DOHH2 (cell line): ENCODE results near the gene FLACC1.

Source experiments
- H3F3A ChIP-seq: fragments of 200-600 bp; sonication (generic), shearing (Covaris generic); 2 replicates; pipeline ENCODE4 v1.6.0; 2016; ENCODE audit warnings: antibody characterized with exemption, mild to moderate bottlenecking; ENCODE audit not compliant: control insufficient read depth, insufficient read depth
- H3K27ac ChIP-seq: fragments of 200-600 bp; sonication (generic); 2 replicates; pipeline ENCODE4 v1.5.1; 2014; ENCODE audit warnings: low read depth, mild to moderate bottlenecking, low read length, moderate library complexity
- H3K27me3 ChIP-seq: fragments of 200-600 bp; sonication (generic); 2 replicates; pipeline ENCODE4 v1.6.1; 2014; ENCODE audit warnings: mild to moderate bottlenecking, low read length, mixed read lengths; ENCODE audit not compliant: control insufficient read depth
- H3K36me3 ChIP-seq: fragments of 200-600 bp; sonication (generic); 2 replicates; pipeline ENCODE4 v1.6.1; 2014; ENCODE audit warnings: mild to moderate bottlenecking, low read length, moderate library complexity, mixed read lengths; ENCODE audit not compliant: control insufficient read depth
- H3K4me1 ChIP-seq: fragments of 200-600 bp; sonication (generic); 2 replicates; pipeline ENCODE4 v1.6.1; 2014; ENCODE audit warnings: mild to moderate bottlenecking, low read length, mixed read lengths; ENCODE audit not compliant: control insufficient read depth
- H3K4me2 ChIP-seq: fragments of 200-600 bp; sonication (generic); 2 replicates; pipeline ENCODE4 v1.6.0; 2014; ENCODE audit warnings: mild to moderate bottlenecking, low read length, moderate library complexity
- H3K4me3 ChIP-seq: fragments of 200-600 bp; sonication (generic); 2 replicates; pipeline ENCODE4 v1.5.1; 2014; ENCODE audit warnings: mild to moderate bottlenecking, low read length, mixed read lengths
- H3K79me2 ChIP-seq: fragments of 200-600 bp; sonication (generic); 2 replicates; pipeline ENCODE4 v1.6.1; 2014; ENCODE audit warnings: mild to moderate bottlenecking, low read length, mixed read lengths; ENCODE audit not compliant: control insufficient read depth
- H3K9me2 ChIP-seq: fragments of 200-600 bp; sonication (generic); replicated peaks from 2 replicates; pipeline ENCODE4 v1.6.1; 2014; ENCODE audit warnings: mild to moderate bottlenecking, low read length, mixed read lengths; ENCODE audit not compliant: control insufficient read depth
- H3K9me3 ChIP-seq: fragments of 200-600 bp; sonication (generic); 2 replicates; pipeline ENCODE4 v1.6.1; 2014; ENCODE audit warnings: antibody characterized with exemption, low read length, mixed read lengths; ENCODE audit not compliant: control insufficient read depth, insufficient read depth
- H4K20me1 ChIP-seq: fragments of 200-600 bp; sonication (generic); 2 replicates; pipeline ENCODE4 v1.6.0; 2014; ENCODE audit warnings: low read depth, mild to moderate bottlenecking, antibody characterized with exemption, low read length, moderate library complexity; ENCODE audit not compliant: control insufficient read depth, insufficient read depth
- EZH2phosphoT487 ChIP-seq: fragments of 200-600 bp; sonication (generic); IDR thresholded peaks from 2 replicates; pipeline ENCODE4 v1.6.1; 2017; ENCODE audit warnings: borderline replicate concordance, mild to moderate bottlenecking, antibody characterized with exemption, low read length, moderate library complexity, mixed read lengths
- TF ChIP-seq, protein P1 (sequence below): fragments of 200-600 bp; sonication (generic); IDR thresholded peaks from one replicate; pipeline ENCODE4 v1.5.1; 2014; ENCODE audit warnings: antibody characterized with exemption, mild to moderate bottlenecking, low read depth, low read length; ENCODE audit not compliant: poor library complexity, severe bottlenecking

FLACC1 gene

DNA sequence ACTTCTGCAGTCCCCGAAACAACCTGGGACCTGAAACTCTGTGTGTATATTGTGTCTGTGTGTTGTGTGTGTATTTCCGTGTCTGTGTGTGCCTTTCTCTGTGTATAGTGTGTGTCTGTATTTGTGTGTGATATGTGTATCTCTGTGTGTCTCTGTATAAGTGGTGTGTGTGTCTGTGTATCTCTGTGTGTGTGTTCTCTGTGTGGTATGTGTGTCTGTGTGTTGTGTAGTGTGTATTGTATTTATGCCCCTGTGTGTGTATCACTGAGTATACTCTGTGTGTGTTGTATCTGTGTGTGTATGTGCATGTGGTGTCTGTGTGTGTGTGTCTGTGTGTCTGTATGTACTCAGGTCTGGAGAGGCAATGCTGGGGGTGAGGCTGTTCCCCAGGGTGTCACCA is 85.2 kb downstream of the FLACC1 start:
- no peak overlapping the region for H3K4me3 ChIP-seq
- peaks cover 6% of the 10 kb centered on the region; the same call in 1 of the 2 replicates for H3K79me2 ChIP-seq
- H3K4me1 ChIP-seq = no peaks in the 10 kb centered on the region
- no peak overlapping the region for H3K27ac ChIP-seq
- H3K4me2 ChIP-seq = no peak overlapping the region
- H4K20me1 ChIP-seq = no peaks in the 10 kb centered on the region
- no peaks in the 10 kb centered on the region for H3K9me2 ChIP-seq
- TF ChIP-seq EZH2phosphoT487 = no peak
- no peaks in the 10 kb centered on the region for H3K9me3 ChIP-seq
- H3K27me3 ChIP-seq = no peaks in the 10 kb centered on the region
- peaks cover 73% of the 10 kb centered on the region for H3K36me3 ChIP-seq
- H3F3A ChIP-seq = no peaks in the 10 kb centered on the region

DNA sequence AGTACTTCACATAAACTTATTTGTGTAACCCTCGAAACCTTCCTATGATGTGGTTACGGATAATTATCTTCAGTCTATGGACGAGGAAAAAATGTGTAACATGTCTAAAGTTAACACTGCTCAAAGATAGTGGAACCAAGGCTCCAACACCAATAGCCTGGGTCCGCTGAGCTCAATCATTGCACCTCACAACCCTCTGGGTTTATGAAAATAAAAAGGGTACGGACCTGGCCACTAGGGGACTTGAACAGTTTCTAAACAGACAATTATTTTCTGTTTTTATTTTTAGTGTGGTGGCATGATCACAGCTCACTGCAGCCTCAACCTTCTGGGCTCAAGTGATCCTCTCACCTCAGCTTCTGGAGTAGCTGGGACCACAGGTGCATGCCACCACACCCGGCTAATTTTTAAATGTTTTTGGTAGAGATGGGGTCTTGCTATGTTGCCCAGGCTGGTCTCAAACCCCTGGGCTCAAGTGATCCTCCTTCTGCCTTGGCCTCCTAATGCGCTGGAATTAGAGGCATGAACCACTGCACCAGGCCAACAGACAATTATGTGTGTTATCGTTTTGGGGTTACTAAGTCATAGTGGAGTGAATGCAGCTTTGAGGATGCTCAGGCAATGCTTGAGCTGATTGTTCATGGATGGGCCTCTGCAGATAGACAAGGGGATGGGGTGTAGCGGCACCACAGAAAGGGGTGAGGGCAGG is 86.7 kb downstream of the FLACC1 start:
- Histone ChIP-seq H3K9me2 (no peaks in the 10 kb centered on the region), H4K20me1 (no peaks in the 10 kb centered on the region), H3K4me3 (no peak overlapping the region), H3K36me3 (peaks cover 65% of the 10 kb centered on the region), H3F3A (no peaks in the 10 kb centered on the region), H3K4me1 (no peaks in the 10 kb centered on the region), H3K27ac (no peak overlapping the region), H3K9me3 (no peaks in the 10 kb centered on the region), H3K79me2 (peaks cover 19% of the 10 kb centered on the region), H3K4me2 (no peak overlapping the region), H3K27me3 (no peaks in the 10 kb centered on the region)
- TF ChIP-seq, protein P1, sequence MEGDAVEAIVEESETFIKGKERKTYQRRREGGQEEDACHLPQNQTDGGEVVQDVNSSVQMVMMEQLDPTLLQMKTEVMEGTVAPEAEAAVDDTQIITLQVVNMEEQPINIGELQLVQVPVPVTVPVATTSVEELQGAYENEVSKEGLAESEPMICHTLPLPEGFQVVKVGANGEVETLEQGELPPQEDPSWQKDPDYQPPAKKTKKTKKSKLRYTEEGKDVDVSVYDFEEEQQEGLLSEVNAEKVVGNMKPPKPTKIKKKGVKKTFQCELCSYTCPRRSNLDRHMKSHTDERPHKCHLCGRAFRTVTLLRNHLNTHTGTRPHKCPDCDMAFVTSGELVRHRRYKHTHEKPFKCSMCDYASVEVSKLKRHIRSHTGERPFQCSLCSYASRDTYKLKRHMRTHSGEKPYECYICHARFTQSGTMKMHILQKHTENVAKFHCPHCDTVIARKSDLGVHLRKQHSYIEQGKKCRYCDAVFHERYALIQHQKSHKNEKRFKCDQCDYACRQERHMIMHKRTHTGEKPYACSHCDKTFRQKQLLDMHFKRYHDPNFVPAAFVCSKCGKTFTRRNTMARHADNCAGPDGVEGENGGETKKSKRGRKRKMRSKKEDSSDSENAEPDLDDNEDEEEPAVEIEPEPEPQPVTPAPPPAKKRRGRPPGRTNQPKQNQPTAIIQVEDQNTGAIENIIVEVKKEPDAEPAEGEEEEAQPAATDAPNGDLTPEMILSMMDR = peak; percentile 23
- TF ChIP-seq EZH2phosphoT487 = no peak

DNA sequence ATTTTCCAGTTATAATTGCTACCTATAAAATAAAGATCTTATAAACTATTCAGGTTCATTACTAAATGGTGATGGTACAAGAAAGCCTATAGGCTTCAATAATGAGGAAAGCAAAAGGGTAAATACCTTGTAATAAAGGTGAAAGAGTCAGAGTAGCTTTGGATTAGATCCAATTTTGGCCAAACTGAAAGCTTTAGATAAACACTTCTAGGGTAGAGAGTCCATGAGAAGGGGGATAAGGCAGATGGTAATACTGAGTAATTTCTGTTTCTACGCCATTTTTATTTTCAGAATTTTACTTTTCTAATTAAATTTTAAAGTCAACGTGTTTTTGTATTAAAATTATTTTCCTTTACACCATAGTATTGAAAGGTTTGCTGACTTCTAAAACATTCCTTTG is 87.4 kb downstream of the FLACC1 start:
- peaks cover 58% of the 10 kb centered on the region for H3K36me3 ChIP-seq
- H3K27me3 ChIP-seq = no peaks in the 10 kb centered on the region
- no peaks in the 10 kb centered on the region for H3F3A ChIP-seq
- H3K9me3 ChIP-seq = no peaks in the 10 kb centered on the region
- H3K4me1 ChIP-seq = no peaks in the 10 kb centered on the region
- H4K20me1 ChIP-seq = no peaks in the 10 kb centered on the region; the same call in 1 of the 2 replicates
- TF ChIP-seq EZH2phosphoT487 = no peak
- TF ChIP-seq, protein P1 = no peak
- H3K4me2 ChIP-seq = no peak overlapping the region
- peaks cover 26% of the 10 kb centered on the region for H3K79me2 ChIP-seq
- no peak overlapping the region for H3K27ac ChIP-seq
- H3K9me2 ChIP-seq = no peaks in the 10 kb centered on the region
- no peak overlapping the region for H3K4me3 ChIP-seq

DNA sequence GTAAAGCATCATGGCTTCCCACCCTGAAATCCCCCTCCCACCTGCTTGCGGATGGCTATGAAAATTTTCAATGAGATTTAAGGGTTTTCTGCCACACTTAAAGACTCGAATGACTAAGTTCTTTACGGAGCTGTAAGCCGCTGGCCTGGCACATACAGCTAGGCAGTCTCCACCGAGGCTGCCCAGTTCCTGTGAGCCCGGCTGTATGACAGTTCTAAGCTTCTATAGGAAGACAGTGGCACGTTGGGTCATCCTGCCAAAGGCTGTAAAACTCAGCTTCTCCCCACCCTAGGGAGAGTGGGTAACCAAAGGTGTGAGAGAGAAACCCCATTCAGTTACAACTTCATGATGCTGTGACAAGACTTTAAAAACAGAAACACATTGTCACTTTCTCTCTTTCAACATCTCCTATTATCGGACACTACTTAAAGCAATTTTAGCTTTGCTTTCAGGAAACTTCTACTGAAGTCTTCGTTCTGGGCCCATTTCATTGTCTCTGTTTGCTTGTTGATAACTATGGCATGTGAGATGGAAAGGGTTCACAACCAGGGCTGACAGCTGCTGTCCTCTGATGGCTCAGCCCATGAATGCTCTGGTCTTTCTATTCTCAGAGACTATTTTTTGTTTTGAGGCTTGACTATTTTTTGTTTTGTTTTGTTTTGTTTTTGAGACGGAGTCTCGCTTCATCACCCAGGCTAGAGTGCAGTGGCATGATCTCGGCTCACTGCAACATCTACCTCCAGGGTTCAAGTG is 89.7 kb downstream of the FLACC1 start:
- Histone ChIP-seq H3K4me2 (no peak overlapping the region), H3K36me3 (peaks cover 43% of the 10 kb centered on the region), H3K9me3 (no peaks in the 10 kb centered on the region), H3K4me1 (peaks cover 13% of the 10 kb centered on the region), H3K27ac (no peak overlapping the region), H3K9me2 (no peaks in the 10 kb centered on the region), H3K79me2 (peaks cover 49% of the 10 kb centered on the region), H4K20me1 (peaks cover 3% of the 10 kb centered on the region), H3K27me3 (no peaks in the 10 kb centered on the region), H3K4me3 (no peak overlapping the region), H3F3A (no peaks in the 10 kb centered on the region; the same call in 1 of the 2 replicates)
- TF ChIP-seq, protein P1 = no peak
- TF ChIP-seq EZH2phosphoT487 = no peak
